Measurements from ENCODE around the gene C16orf89.
"Not testable (repeated sequence)": the region's sequence is repeated elsewhere in the genome, so short reads cannot be mapped to it uniquely, and the experiment has no call there.

Gene C16orf89

GRCh38 chr16:5065813-5066212 lies at the start of gene C16orf89:
C16orf89 (minus strand) TSS chr16:5065956; CDS start chr16:5065908, 48 bp downstream.
- no peak for DNase-seq (ENCODE audit: low read depth)

- DNase-seq (ENCODE audit: low read depth) = not testable (repeated sequence)
These were observed 45.2 kb upstream of the C16orf89 start for GRCh38 chr16:5110933-5111332.

GRCh38 chr16:5108505-5109158 lies 42.9 kb upstream of the C16orf89 start:
- no peak for DNase-seq (ENCODE audit: low read depth)

- DNase-seq (ENCODE audit: low read depth) = not testable (repeated sequence)
These were observed 39.3 kb upstream of the C16orf89 start for GRCh38 chr16:5105039-5105438.

GRCh38 chr16:5103296-5104032 lies 37.7 kb upstream of the C16orf89 start:
- not testable (repeated sequence) for DNase-seq (ENCODE audit: low read depth)

GRCh38 chr16:5099174-5099573 lies 33.4 kb upstream of the C16orf89 start:
- not testable (repeated sequence) for DNase-seq (ENCODE audit: low read depth)

GRCh38 chr16:5098221-5099159 lies 32.7 kb upstream of the C16orf89 start:
- DNase-seq (ENCODE audit: low read depth) = peak; percentile 92

GRCh38 chr16:5097470-5098220 lies 31.9 kb upstream of the C16orf89 start, which contains the start of gene EEF2KMT:
EEF2KMT (minus strand) TSS chr16:5097795; CDS start chr16:5097739, 56 bp downstream.
- DNase-seq (ENCODE audit: low read depth) = peak; percentile 86

- DNase-seq (ENCODE audit: low read depth) = peak; percentile 19
These were observed 31.3 kb upstream of the C16orf89 start for GRCh38 chr16:5097061-5097469.

GRCh38 chr16:5096437-5097060 lies 30.8 kb upstream of the C16orf89 start:
- not testable (repeated sequence) for DNase-seq (ENCODE audit: low read depth)

GRCh38 chr16:5095145-5095830 lies 29.5 kb upstream of the C16orf89 start:
- not testable (repeated sequence) for DNase-seq (ENCODE audit: low read depth)

- DNase-seq (ENCODE audit: low read depth) = not testable (repeated sequence)
These were observed 28.0 kb upstream of the C16orf89 start for GRCh38 chr16:5093746-5094145.

GRCh38 chr16:5093081-5093480 lies 27.3 kb upstream of the C16orf89 start:
- not testable (repeated sequence) for DNase-seq (ENCODE audit: low read depth)

- not testable (repeated sequence) for DNase-seq (ENCODE audit: low read depth)
These were observed 24.8 kb upstream of the C16orf89 start for GRCh38 chr16:5090592-5090991.

GRCh38 chr16:5089911-5090555 lies 24.3 kb upstream of the C16orf89 start:
- not testable (repeated sequence) for DNase-seq (ENCODE audit: low read depth)

GRCh38 chr16:5088936-5089335 lies 23.2 kb upstream of the C16orf89 start:
- DNase-seq (ENCODE audit: low read depth) = not testable (repeated sequence)

- not testable (repeated sequence) for DNase-seq (ENCODE audit: low read depth)
These were observed 22.5 kb upstream of the C16orf89 start for GRCh38 chr16:5088086-5088790.

- not testable (repeated sequence) for DNase-seq (ENCODE audit: low read depth)
These were observed 20.0 kb upstream of the C16orf89 start for GRCh38 chr16:5085716-5086115.

- DNase-seq (ENCODE audit: low read depth) = not testable (repeated sequence)
These were observed 19.0 kb upstream of the C16orf89 start for GRCh38 chr16:5084802-5085201.
